Measurements from ENCODE around the gene MCTP2. TPM values are rescaled to one million over a fixed set of nuclear protein-coding genes. Genes with fewer than 3 reads are reported as not detected.

MCTP2 gene
- total RNA-seq, 1 experiment from 2014 or later = 0.15 TPM

DNA sequence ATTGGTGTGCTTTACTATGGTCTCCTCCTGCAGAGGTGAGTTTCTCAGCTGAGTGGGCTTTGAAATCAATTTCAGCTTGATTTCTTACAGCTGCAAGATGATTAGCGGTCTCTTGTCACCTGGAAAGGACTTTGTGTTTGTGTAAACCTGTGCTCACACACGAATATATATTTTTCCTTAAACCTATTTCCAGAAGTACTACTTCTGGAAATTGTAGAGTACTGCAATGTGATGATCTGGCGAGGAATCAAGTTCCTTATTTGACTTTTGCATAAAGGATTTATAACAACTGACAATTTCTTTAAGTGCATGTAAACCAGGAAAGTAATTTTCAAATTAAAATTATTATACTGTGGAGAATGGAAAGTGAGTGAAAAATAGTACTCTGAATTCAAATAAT is 2.1 kb downstream of the MCTP2 start:
- peaks cover 5% of the 10 kb centered on the region; the same call in 1 of the 2 replicates for H3K4me1 ChIP-seq (ENCODE audit: control insufficient read depth, insufficient read depth, low read length)
- intact Hi-C loops (cut with micrococcal nuclease; ENCODE audit: unreplicated experiment) = no loop called here
- no peak for ATAC-seq
- H3K27me3 ChIP-seq (ENCODE audit: control insufficient read depth, insufficient read depth, low read length) = peaks cover 8% of the 10 kb centered on the region
- POLR2A ChIA-PET = no interaction called here
- TF ChIP-seq TCF7L2 (IDR thresholded peaks at IDR 0.05; ENCODE audit: low read depth, low read length) = no peak
- TF ChIP-seq SIN3A (IDR thresholded peaks at IDR 0.05; ENCODE audit: borderline replicate concordance, insufficient read depth, low read depth, low read length) = no peak
- no peak for TF ChIP-seq POLR2AphosphoS5 (IDR thresholded peaks at IDR 0.05; ENCODE audit: low read depth, low read length)
- TF ChIP-seq, protein P1, sequence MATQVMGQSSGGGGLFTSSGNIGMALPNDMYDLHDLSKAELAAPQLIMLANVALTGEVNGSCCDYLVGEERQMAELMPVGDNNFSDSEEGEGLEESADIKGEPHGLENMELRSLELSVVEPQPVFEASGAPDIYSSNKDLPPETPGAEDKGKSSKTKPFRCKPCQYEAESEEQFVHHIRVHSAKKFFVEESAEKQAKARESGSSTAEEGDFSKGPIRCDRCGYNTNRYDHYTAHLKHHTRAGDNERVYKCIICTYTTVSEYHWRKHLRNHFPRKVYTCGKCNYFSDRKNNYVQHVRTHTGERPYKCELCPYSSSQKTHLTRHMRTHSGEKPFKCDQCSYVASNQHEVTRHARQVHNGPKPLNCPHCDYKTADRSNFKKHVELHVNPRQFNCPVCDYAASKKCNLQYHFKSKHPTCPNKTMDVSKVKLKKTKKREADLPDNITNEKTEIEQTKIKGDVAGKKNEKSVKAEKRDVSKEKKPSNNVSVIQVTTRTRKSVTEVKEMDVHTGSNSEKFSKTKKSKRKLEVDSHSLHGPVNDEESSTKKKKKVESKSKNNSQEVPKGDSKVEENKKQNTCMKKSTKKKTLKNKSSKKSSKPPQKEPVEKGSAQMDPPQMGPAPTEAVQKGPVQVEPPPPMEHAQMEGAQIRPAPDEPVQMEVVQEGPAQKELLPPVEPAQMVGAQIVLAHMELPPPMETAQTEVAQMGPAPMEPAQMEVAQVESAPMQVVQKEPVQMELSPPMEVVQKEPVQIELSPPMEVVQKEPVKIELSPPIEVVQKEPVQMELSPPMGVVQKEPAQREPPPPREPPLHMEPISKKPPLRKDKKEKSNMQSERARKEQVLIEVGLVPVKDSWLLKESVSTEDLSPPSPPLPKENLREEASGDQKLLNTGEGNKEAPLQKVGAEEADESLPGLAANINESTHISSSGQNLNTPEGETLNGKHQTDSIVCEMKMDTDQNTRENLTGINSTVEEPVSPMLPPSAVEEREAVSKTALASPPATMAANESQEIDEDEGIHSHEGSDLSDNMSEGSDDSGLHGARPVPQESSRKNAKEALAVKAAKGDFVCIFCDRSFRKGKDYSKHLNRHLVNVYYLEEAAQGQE (IDR thresholded peaks at IDR 0.05; ENCODE audit: insufficient read depth in 1 of 2, low read depth in 2 of 2, low read length in 1 of 2) = no peak
- TF ChIP-seq, protein P2, sequence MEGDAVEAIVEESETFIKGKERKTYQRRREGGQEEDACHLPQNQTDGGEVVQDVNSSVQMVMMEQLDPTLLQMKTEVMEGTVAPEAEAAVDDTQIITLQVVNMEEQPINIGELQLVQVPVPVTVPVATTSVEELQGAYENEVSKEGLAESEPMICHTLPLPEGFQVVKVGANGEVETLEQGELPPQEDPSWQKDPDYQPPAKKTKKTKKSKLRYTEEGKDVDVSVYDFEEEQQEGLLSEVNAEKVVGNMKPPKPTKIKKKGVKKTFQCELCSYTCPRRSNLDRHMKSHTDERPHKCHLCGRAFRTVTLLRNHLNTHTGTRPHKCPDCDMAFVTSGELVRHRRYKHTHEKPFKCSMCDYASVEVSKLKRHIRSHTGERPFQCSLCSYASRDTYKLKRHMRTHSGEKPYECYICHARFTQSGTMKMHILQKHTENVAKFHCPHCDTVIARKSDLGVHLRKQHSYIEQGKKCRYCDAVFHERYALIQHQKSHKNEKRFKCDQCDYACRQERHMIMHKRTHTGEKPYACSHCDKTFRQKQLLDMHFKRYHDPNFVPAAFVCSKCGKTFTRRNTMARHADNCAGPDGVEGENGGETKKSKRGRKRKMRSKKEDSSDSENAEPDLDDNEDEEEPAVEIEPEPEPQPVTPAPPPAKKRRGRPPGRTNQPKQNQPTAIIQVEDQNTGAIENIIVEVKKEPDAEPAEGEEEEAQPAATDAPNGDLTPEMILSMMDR (IDR thresholded peaks at IDR 0.05) = no peak
- CTCF ChIA-PET = no interaction called here
- no TSS peak for BruUV-seq (replicated peaks)
- no peaks in the 10 kb centered on the region for H3K36me3 ChIP-seq (ENCODE audit: control insufficient read depth, insufficient read depth, low read length)
- in situ Hi-C loops (cut with HindIII; ENCODE audit: low pct_unique_long_range_greater_than_20kb, low sequenced_read_pairs) = no loop called here
- H3K4me3 ChIP-seq (ENCODE audit: low read depth in 2 of 2, low read length in 2 of 2) = no peak overlapping the region
- no peaks in the 10 kb centered on the region for H3K9me3 ChIP-seq (ENCODE audit: control insufficient read depth, insufficient read depth, low read depth, low read length)
- no peak for DNase-seq (ENCODE audit: low read depth, low spot score)
- no peak overlapping the region for H3K27ac ChIP-seq (ENCODE audit: low read length)

DNA sequence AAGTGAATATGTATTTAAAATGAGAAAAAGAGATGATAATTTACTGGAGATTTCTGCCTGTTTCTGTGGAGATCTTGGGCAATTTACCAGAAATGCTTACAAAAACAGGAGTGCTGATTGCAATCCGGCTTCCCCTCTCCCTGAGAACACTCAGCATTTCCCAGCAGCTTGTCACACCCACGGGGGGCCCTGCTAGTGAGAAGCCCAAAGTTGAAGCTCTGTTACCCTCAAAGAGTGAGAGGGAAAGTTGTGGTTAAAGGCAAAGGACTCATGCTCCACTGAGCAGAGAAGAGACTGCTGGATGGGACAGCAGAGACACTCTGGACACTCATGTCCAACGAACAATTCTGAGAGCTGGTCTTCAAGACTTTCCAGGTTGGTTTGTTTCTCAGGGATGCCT is 2.9 kb downstream of the MCTP2 start:
- CTCF ChIA-PET = no interaction called here
- H3K4me3 ChIP-seq (ENCODE audit: low read depth in 2 of 2, low read length in 2 of 2) = no peak overlapping the region
- intact Hi-C loops (cut with micrococcal nuclease; ENCODE audit: unreplicated experiment) = no loop called here

More for the DNA sequence above, 2.9 kb downstream of the MCTP2 start:
- DNase-seq (ENCODE audit: low read depth, low spot score) = no peak
- BruUV-seq (replicated peaks) = no TSS peak
- TF ChIP-seq TCF7L2 (IDR thresholded peaks at IDR 0.05; ENCODE audit: low read depth, low read length) (no peak), SIN3A (IDR thresholded peaks at IDR 0.05; ENCODE audit: borderline replicate concordance, insufficient read depth, low read depth, low read length) (no peak), POLR2AphosphoS5 (IDR thresholded peaks at IDR 0.05; ENCODE audit: low read depth, low read length) (no peak)
- TF ChIP-seq, protein P1 (IDR thresholded peaks at IDR 0.05; ENCODE audit: insufficient read depth in 1 of 2, low read depth in 2 of 2, low read length in 1 of 2) = no peak
- TF ChIP-seq, protein P2 (IDR thresholded peaks at IDR 0.05) = no peak
- Histone ChIP-seq H3K9me3 (ENCODE audit: control insufficient read depth, insufficient read depth, low read depth, low read length) (no peaks in the 10 kb centered on the region), H3K27ac (ENCODE audit: low read length) (no peak overlapping the region), H3K4me1 (ENCODE audit: control insufficient read depth, insufficient read depth, low read length) (peaks cover 5% of the 10 kb centered on the region; the same call in 1 of the 2 replicates), H3K36me3 (ENCODE audit: control insufficient read depth, insufficient read depth, low read length) (no peaks in the 10 kb centered on the region), H3K27me3 (ENCODE audit: control insufficient read depth, insufficient read depth, low read length) (peaks cover 8% of the 10 kb centered on the region)
- POLR2A ChIA-PET = no interaction called here
- in situ Hi-C loops (cut with HindIII; ENCODE audit: low pct_unique_long_range_greater_than_20kb, low sequenced_read_pairs) = no loop called here
- no peak for ATAC-seq

All from Panc1 (cell line).